Mesothelial cell of epicardium (in vitro differentiated cells): ENCODE measurements around the gene PFKM. TPM values are rescaled to one million over a fixed set of nuclear protein-coding genes. Genes with fewer than 3 reads are reported as not detected.

Source experiments
- DNase-seq, 2 experiments: peaks; one replicate each; pipeline ENCODE4 v3.0.0; 2021; ENCODE audit warnings: low spot score in 2 of 2; ENCODE audit not compliant: unreplicated experiment in 2 of 2
- H3K27ac Mint-ChIP-seq: 2 replicates; pipeline ENCODE4 v1.8.0; 2021; ENCODE audit warnings: mixed read lengths
- H3K27me3 Mint-ChIP-seq: 2 replicates; pipeline ENCODE4 v1.8.0; 2021; ENCODE audit warnings: low read depth, mixed read lengths
- H3K36me3 Mint-ChIP-seq: 2 replicates; pipeline ENCODE4 v1.8.0; 2021; ENCODE audit warnings: mixed read lengths
- H3K4me1 Mint-ChIP-seq: 2 replicates; pipeline ENCODE4 v1.8.0; 2021; ENCODE audit warnings: mixed read lengths
- H3K4me3 Mint-ChIP-seq: 2 replicates; pipeline ENCODE4 v1.8.0; 2021; ENCODE audit warnings: mild to moderate bottlenecking, moderate library complexity, mixed read lengths
- H3K9me3 Mint-ChIP-seq: 2 replicates; pipeline ENCODE4 v1.8.0; 2021; ENCODE audit warnings: mixed read lengths
- CTCF ChIP-seq: fragments of 200-600 bp; sonication (generic); IDR thresholded peaks from one replicate; pipeline ENCODE4 v1.5.0; 2021; ENCODE audit warnings: antibody characterized with exemption; ENCODE audit not compliant: unreplicated experiment
- total RNA-seq: library from RNA; stranded (reverse); gene quantifications from 3 replicates; pipeline ENCODE4 v1.2.1, GENCODE V29; 2021

PFKM gene
- total RNA-seq, 1 donor from 2014 or later, result 120 TPM

GRCh38 chr12:48080821-48081220, 38.3 kb upstream of the PFKM start:
- no peak for DNase-seq
- Mint-ChIP-seq H3K27ac (no peak overlapping the region), H3K4me1 (no peaks in the 10 kb centered on the region), H3K4me3 (no peak overlapping the region), H3K36me3 (peaks cover 26% of the 10 kb centered on the region), H3K27me3 (no peaks in the 10 kb centered on the region), H3K9me3 (peaks cover 11% of the 10 kb centered on the region)
- no peak for TF ChIP-seq CTCF

DNA sequence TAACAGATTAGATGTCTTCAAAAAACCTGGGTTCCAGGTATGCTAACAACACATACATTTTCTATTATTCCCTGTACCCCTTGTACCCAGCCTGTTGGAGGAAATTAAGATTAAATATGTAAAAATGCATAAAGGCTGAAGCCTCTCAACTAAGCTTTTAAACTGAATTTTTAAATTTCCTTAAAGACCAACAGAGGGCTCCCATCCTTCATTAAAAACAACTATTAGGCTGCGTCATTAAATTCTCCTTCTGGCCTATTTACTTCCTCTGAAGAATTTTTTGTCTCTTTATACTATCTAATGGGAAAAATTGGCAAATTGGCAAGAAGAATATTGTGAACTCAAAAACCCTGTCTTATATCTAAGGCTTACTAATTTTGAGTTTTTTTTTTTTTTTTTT, 35.1 kb upstream of the PFKM start:
- H3K36me3 Mint-ChIP-seq, result peaks cover 19% of the 10 kb centered on the region
- no peak for DNase-seq
- TF ChIP-seq CTCF, result no peak
- H3K27ac Mint-ChIP-seq, result no peak overlapping the region
- no peaks in the 10 kb centered on the region for H3K27me3 Mint-ChIP-seq
- no peak overlapping the region for H3K4me3 Mint-ChIP-seq
- no peaks in the 10 kb centered on the region for H3K9me3 Mint-ChIP-seq
- no peaks in the 10 kb centered on the region for H3K4me1 Mint-ChIP-seq

DNA sequence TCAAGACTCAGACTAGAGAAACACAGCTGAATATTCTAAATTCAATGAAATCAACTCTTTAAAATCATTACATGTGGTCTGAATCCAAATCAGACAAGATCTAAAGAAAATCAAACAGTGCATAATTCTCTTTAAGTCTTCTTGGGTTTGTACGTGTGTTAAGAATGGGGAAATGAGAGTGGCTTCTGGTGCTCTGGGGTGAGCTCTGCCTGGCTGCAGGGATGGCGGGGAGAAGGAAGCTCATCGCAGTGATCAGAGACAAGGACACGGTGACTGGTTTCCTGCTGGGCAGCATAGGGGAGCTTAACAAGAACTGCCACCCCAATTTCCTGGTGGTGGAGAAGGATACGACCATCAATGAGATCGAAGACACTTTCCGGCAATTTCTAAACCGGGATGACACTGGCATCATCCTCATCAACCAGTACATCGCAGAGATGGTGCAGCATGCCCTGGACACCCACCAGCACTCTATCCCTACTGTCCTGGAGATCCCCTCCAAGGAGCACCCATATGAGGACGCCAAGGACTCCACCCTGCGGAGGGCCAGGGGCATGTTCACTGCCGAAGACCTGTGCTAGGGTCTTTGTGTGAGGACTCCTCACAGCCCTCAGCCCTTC, 34.2 kb upstream of the PFKM start:
- H3K27ac Mint-ChIP-seq, result no peak overlapping the region
- TF ChIP-seq CTCF, result no peak
- H3K27me3 Mint-ChIP-seq, result no peaks in the 10 kb centered on the region
- H3K4me1 Mint-ChIP-seq, result no peaks in the 10 kb centered on the region
- H3K4me3 Mint-ChIP-seq, result no peak overlapping the region
- no peaks in the 10 kb centered on the region for H3K9me3 Mint-ChIP-seq
- peaks cover 19% of the 10 kb centered on the region for H3K36me3 Mint-ChIP-seq
- DNase-seq, result no peak

GRCh38 chr12:48086327-48086726, 32.8 kb upstream of the PFKM start:
- DNase-seq, result no peak
- Mint-ChIP-seq H3K9me3 (no peaks in the 10 kb centered on the region), H3K36me3 (peaks cover 23% of the 10 kb centered on the region), H3K4me3 (no peak overlapping the region), H3K27me3 (no peaks in the 10 kb centered on the region), H3K27ac (no peak overlapping the region), H3K4me1 (no peaks in the 10 kb centered on the region)
- TF ChIP-seq CTCF, result no peak

GRCh38 chr12:48092611-48093010, 26.6 kb upstream of the PFKM start:
- Mint-ChIP-seq H3K36me3 (peaks cover 21% of the 10 kb centered on the region), H3K9me3 (no peaks in the 10 kb centered on the region), H3K27me3 (no peaks in the 10 kb centered on the region), H3K4me1 (no peaks in the 10 kb centered on the region), H3K27ac (no peak overlapping the region), H3K4me3 (no peak overlapping the region)
- no peak for TF ChIP-seq CTCF
- no peak for DNase-seq

GRCh38 chr12:48104531-48104930, 14.6 kb upstream of the PFKM start:
- peaks cover 28% of the 10 kb centered on the region for H3K4me1 Mint-ChIP-seq
- peak overlapping the region; percentile 94 for H3K27ac Mint-ChIP-seq
- H3K9me3 Mint-ChIP-seq, result no peaks in the 10 kb centered on the region
- H3K4me3 Mint-ChIP-seq, result peak overlapping the region; percentile 83
- peaks cover 4% of the 10 kb centered on the region for H3K27me3 Mint-ChIP-seq
- TF ChIP-seq CTCF, result no peak
- no peak for DNase-seq
- no peaks in the 10 kb centered on the region for H3K36me3 Mint-ChIP-seq
